ENCODE results near the gene GJB5. TPM values are rescaled to one million over a fixed set of nuclear protein-coding genes. Genes with fewer than 3 reads are reported as not detected.

GJB5 gene
- total RNA-seq (2022; extraction: Qiagen RNA extraction; ENCODE audit: low read depth), result 0.10 TPM in 1 of 5 replicates, not detected in the others

DNA sequence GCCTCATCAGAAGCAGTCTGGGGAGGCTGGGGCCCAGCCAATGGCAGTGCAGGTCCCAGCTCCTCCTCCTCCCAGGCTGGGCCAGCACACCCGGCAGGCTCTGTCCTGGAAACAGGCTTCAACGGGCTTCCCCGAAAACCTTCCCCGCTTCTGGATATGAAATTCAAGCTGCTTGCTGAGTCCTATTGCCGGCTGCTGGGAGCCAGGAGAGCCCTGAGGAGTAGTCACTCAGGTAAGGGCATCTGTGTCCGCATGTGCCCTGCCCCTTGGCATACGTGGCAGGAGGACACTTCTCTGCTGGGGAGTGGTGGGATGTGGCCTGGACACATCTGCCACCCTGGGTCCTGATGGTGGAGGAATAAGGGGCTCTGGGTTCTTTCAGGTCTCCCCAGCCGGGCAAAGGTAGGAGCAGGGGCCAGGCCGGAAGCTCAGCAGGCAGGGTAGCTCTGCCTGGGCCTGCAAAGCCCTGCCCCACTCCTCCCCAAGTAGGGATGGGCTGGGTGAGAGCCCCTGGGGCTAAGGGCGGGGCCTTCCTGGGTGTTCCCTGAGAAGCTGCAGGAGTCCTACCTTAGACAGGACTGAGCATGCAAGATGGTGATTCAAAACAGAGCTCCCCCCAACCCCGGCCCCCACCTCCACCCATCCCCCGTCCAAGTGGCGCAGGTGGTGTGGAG is at the start of gene GJB5:
TSS of gene GJB5 (plus strand) at position 84 of the 674 bp plus-strand sequence. CDS start 2,284 bp downstream, outside the sequence.

DNA sequence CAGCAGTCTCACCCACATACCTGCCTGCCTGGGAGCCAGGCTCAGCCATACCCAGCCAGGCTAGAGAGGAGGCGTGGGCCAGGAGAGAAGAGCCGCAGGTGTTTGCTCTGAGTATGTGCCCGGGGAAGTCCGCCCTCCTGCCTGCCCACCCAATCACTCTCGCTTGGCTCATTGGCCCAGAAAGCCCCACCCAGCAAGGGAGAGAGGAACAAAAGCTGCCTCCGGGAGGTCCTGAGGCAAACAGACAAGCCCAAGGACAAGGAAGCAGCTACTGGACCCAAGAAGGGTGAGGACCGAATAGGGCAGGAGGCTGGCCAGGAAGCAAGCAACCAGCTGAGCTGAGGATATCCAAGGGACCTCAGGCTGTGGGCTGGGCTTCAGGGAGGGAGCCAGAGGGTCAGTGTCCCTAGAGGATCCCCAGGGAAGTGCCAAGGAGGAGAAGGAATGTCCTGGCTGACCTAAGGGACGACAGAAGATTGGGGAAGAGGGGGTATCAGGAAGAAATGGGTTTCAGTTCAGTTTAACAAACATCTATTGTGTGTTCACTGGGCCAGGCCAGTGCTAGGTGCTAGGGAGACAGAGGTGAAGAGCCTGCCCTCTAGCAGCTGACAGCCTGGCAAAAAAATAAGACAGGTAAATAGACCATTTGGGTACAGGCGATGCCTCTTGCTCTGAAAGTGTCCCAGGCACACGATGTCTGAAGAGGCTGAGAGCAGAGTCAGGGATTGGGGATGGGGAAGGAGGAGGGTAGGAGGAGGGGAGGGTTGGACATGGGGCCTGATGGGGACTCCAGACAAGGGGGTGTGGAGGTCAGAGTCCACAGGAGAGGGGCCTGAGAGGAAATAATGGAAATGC is 4.9 kb downstream of the GJB5 start, which contains the start of gene GJB4:
TSS of gene GJB4 (plus strand) at position 238 of the 855 bp plus-strand sequence. CDS start 1,515 bp downstream, outside the sequence.

GRCh38 chr1:34781071-34781843 is 26.4 kb downstream of the GJB5 start, which contains the start of gene GJB3:
Gene GJB3 (plus strand): TSS chr1:34781214. CDS start chr1:34784763, 3,549 bp downstream.

GRCh38 chr1:34792868-34793727 is 38.3 kb downstream of the GJB5 start, which contains the start of gene GJA4:
Gene GJA4 (plus strand): TSS chr1:34792999. CDS start chr1:34794214, 1,215 bp downstream.

Other genes starting within 250 kb of the GJB5 start
- 0.11 to 0.22 TPM (median 0.17 TPM) in 4 of 5 replicates, not detected in the other for gene GJB4, start 4.7 kb downstream of the GJB5 start, total RNA-seq (2022; extraction: Qiagen RNA extraction; ENCODE audit: low read depth)
- gene GJB3, start 26.2 kb downstream of the GJB5 start, total RNA-seq (2022; extraction: Qiagen RNA extraction; ENCODE audit: low read depth), result 7.2 to 15.6 TPM (median 10.9 TPM) in 5 replicates
- not detected in 5 replicates for gene GJA4, start 38.0 kb downstream of the GJB5 start, total RNA-seq (2022; extraction: Qiagen RNA extraction; ENCODE audit: low read depth)
- gene SMIM12, start 104.7 kb downstream of the GJB5 start, total RNA-seq (2022; extraction: Qiagen RNA extraction; ENCODE audit: low read depth), result 47.9 to 61.0 TPM (median 56.4 TPM) in 5 replicates
- 0.17 to 0.27 TPM (median 0.22 TPM) in 5 replicates for gene DLGAP3, start 174.6 kb downstream of the GJB5 start, total RNA-seq (2022; extraction: Qiagen RNA extraction; ENCODE audit: low read depth)
- gene TMEM35B, start 230.3 kb downstream of the GJB5 start, total RNA-seq (2022; extraction: Qiagen RNA extraction; ENCODE audit: low read depth), result 13.5 to 18.4 TPM (median 16.2 TPM) in 5 replicates

All from A549 treated with GW870086 at 1 μM for 4 hours (cell line).